PFSK-1 (cell line): Measurements from ENCODE around the gene CGN.

Experiments
- FOXP2 ChIP-seq: optimal IDR thresholded peaks from 2 replicates; pipeline ENCODE3; 2011; ENCODE audit warnings: borderline replicate concordance, control low read depth, inconsistent platforms; ENCODE audit not compliant: insufficient read depth; ENCODE audit errors: extremely low read length, extremely low read depth
- POLR2AphosphoS5 ChIP-seq: IDR thresholded peaks from 2 replicates; pipeline ENCODE4 v1.6.1; 2012; ENCODE audit warnings: low read depth, mild to moderate bottlenecking, control low read depth, low read length, moderate library complexity
- SIN3A ChIP-seq: IDR thresholded peaks from 2 replicates; pipeline ENCODE4 v1.6.1; 2012; ENCODE audit warnings: mild to moderate bottlenecking, low read length, moderate library complexity, borderline replicate concordance; ENCODE audit not compliant: insufficient read depth
- TAF1 ChIP-seq: IDR thresholded peaks from 2 replicates; pipeline ENCODE4 v1.6.1; 2012; ENCODE audit warnings: low read length, control low read depth, borderline replicate concordance; ENCODE audit not compliant: insufficient read depth
- TF ChIP-seq, protein P1 (sequence below), 2 experiments: IDR thresholded peaks; 2 replicates each; pipeline versions ENCODE4 v1.6.1 to v1.8.0; 2011 to 2012; ENCODE audit warnings: low read depth in 2 of 2, low read length in 2 of 2, control low read depth in 1 of 2, inconsistent platforms in 1 of 2, mild to moderate bottlenecking in 1 of 2, moderate library complexity in 1 of 2; ENCODE audit not compliant: insufficient read depth in 1 of 2

DNA sequence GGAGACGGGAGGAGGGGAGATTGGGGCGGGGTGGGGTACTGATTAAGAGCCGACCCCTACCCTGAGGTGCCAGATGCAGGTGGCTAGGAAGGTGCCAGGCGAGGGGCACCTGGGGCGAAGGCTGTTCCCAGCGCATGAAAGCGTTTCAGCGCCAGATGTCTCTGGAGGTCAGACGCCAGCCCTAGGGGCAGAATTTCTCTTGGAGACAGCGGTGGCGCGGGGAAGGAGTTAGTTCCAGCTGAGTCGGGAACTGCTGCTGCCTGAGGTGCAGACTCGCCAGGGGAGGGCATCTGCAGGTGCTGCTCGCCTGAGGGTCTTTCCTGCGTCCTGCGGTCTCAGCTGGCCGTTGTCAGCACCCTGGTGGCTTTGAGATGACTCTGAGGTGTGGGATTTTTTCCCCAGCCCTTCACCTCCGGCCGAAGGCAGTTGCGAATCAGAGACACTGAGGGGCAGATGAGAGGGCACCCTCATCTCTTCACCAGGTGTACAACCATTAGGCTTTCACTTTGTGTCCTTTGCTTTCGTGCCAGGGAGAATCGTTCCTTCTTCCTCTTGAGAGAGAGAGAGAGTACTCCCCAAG, 539 bp downstream of the CGN start:
- no peak for TF ChIP-seq POLR2AphosphoS5
- TF ChIP-seq, protein P1, sequence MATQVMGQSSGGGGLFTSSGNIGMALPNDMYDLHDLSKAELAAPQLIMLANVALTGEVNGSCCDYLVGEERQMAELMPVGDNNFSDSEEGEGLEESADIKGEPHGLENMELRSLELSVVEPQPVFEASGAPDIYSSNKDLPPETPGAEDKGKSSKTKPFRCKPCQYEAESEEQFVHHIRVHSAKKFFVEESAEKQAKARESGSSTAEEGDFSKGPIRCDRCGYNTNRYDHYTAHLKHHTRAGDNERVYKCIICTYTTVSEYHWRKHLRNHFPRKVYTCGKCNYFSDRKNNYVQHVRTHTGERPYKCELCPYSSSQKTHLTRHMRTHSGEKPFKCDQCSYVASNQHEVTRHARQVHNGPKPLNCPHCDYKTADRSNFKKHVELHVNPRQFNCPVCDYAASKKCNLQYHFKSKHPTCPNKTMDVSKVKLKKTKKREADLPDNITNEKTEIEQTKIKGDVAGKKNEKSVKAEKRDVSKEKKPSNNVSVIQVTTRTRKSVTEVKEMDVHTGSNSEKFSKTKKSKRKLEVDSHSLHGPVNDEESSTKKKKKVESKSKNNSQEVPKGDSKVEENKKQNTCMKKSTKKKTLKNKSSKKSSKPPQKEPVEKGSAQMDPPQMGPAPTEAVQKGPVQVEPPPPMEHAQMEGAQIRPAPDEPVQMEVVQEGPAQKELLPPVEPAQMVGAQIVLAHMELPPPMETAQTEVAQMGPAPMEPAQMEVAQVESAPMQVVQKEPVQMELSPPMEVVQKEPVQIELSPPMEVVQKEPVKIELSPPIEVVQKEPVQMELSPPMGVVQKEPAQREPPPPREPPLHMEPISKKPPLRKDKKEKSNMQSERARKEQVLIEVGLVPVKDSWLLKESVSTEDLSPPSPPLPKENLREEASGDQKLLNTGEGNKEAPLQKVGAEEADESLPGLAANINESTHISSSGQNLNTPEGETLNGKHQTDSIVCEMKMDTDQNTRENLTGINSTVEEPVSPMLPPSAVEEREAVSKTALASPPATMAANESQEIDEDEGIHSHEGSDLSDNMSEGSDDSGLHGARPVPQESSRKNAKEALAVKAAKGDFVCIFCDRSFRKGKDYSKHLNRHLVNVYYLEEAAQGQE (IDR thresholded peaks at IDR 0.05; ENCODE audit: insufficient read depth in 1 of 2, low read depth in 2 of 2, low read length in 2 of 2): no peak
- no peak for TF ChIP-seq TAF1
- no peak for TF ChIP-seq SIN3A
- no peak for TF ChIP-seq FOXP2
